Measurements from ENCODE around the gene PHLPP1. TPM values are rescaled to one million over a fixed set of nuclear protein-coding genes. Genes with fewer than 3 reads are reported as not detected.
A peak's percentile ranks its signal among the peaks of the same experiment; 100 is the strongest.

The PHLPP1 gene
- polyA plus RNA-seq, 2 of the 4 experiments (the other 2 are of a cell fraction): 6.5 to 12.1 TPM

- 28% methylated on average over 4 of the region's 4 CpGs for WGBS (ENCODE audit: missing lambda C conversion rate)
- CTCF ChIA-PET: no interaction called here
- Histone ChIP-seq H3K4me2 (peak overlapping the region; percentile 68), H3K4me3 (no peak overlapping the region), H3K9me3 (no peaks in the 10 kb centered on the region), H3K4me1 (peaks cover 64% of the 10 kb centered on the region), H3K27ac (peak overlapping the region; percentile 44 to 60; a peak in 4 of 6 replicates)
- POLR2A ChIA-PET: no interaction called here
- FAIRE-seq (no peak), DNase-seq (ENCODE audit: low read depth in 1 of 2, low spot score in 1 of 2) (peak in 1 of 2 experiments; percentile 37), ATAC-seq (no peak)
- no peak for TF ChIP-seq HEYL (CRISPR knock-in tag; IDR thresholded peaks at IDR 0.05)
- no peak for TF ChIP-seq ATOH8 (CRISPR knock-in tag; IDR thresholded peaks at IDR 0.05; ENCODE audit: low read depth)
- no peak for TF ChIP-seq HMGXB4 (CRISPR knock-in tag; IDR thresholded peaks at IDR 0.05; ENCODE audit: borderline replicate concordance)
- TF ChIP-seq ELK1 (IDR thresholded peaks at IDR 0.05; ENCODE audit: low read depth, low read length): no peak
- TF ChIP-seq EHMT2 (IDR thresholded peaks at IDR 0.05; ENCODE audit: low read depth): no peak
- no peak for TF ChIP-seq REST (IDR thresholded peaks at IDR 0.05)
- no peak for TF ChIP-seq JUNB (IDR thresholded peaks at IDR 0.05)
- TF ChIP-seq TFCP2L1 (CRISPR knock-in tag; IDR thresholded peaks at IDR 0.05): no peak
- no peak for TF ChIP-seq RARB (CRISPR knock-in tag; IDR thresholded peaks at IDR 0.05)
- no peak for TF ChIP-seq RNF2 (IDR thresholded peaks at IDR 0.05; ENCODE audit: borderline replicate concordance, low read depth)
- TF ChIP-seq CHD2 (IDR thresholded peaks at IDR 0.05; ENCODE audit: low read length, partially characterized antibody): no peak
- no peak for TF ChIP-seq CBX8 (IDR thresholded peaks at IDR 0.05)
These were observed 160.8 kb downstream of the PHLPP1 start for GRCh38 chr18:62876111-62876510.

GRCh38 chr18:62876828-62877227, 161.5 kb downstream of the PHLPP1 start:
- ChIA-PET POLR2A (no interaction called here), CTCF (interaction anchor here (0.9 kb wide), 2 partner anchors 65 to 162 kb away, joined by 3 to 4 read pairs; partner anchors contain the start of gene PHLPP1)
- FAIRE-seq (no peak), ATAC-seq (no peak), DNase-seq (ENCODE audit: low read depth in 1 of 2, low spot score in 1 of 2) (no peak)
- H3K9me3 ChIP-seq: no peaks in the 10 kb centered on the region
- H3K4me2 ChIP-seq: peak overlapping the region; percentile 68
- peak overlapping the region; percentile 66; a peak in 4 of 6 replicates for H3K27ac ChIP-seq
- 91% methylated on average over 3 of the region's 3 CpGs for WGBS (ENCODE audit: missing lambda C conversion rate)
- no peak overlapping the region for H3K4me3 ChIP-seq
- TF ChIP-seq MAX (IDR thresholded peaks at IDR 0.05) (no peak), RNF2 (IDR thresholded peaks at IDR 0.05; ENCODE audit: borderline replicate concordance, low read depth) (no peak), TFCP2L1 (CRISPR knock-in tag; IDR thresholded peaks at IDR 0.05) (no peak), EHMT2 (IDR thresholded peaks at IDR 0.05; ENCODE audit: low read depth) (no peak), SMC3 (IDR thresholded peaks at IDR 0.05) (no peak), HMGXB4 (CRISPR knock-in tag; IDR thresholded peaks at IDR 0.05; ENCODE audit: borderline replicate concordance) (no peak)
- peaks cover 71% of the 10 kb centered on the region for H3K4me1 ChIP-seq
